ENCODE data around the gene SMYD3. TPM values are rescaled to one million over a fixed set of nuclear protein-coding genes. Genes with fewer than 3 reads are reported as not detected.
A peak's percentile ranks its signal among the peaks of the same experiment; 100 is the strongest.

SMYD3 gene
- total RNA-seq, 1 donor = 171 TPM

- Histone ChIP-seq H3K9me3 (ENCODE audit: low read depth, low read length) (no peaks in the 10 kb centered on the region), H3K4me1 (ENCODE audit: insufficient read depth, low read length) (peaks cover 22% of the 10 kb centered on the region), H3K27ac (ENCODE audit: low read depth, low read length) (no peak overlapping the region), H3K27me3 (ENCODE audit: insufficient read depth, low read length) (no peaks in the 10 kb centered on the region), H3K36me3 (ENCODE audit: insufficient read depth, low read length) (no peaks in the 10 kb centered on the region), H2AFZ (ENCODE audit: low read length) (no peak overlapping the region), H3K79me2 (ENCODE audit: insufficient read depth, low read length) (no peaks in the 10 kb centered on the region), H3K4me2 (ENCODE audit: insufficient read depth, low read length) (no peak overlapping the region), H4K20me1 (ENCODE audit: insufficient read depth, low read length) (peaks cover 5% of the 10 kb centered on the region), H3K4me3 (ENCODE audit: insufficient read depth, low read length) (no peak overlapping the region)
- no peak for DNase-seq (ENCODE audit: insufficient read length, low spot score, missing footprints)
- TF ChIP-seq, protein P1, sequence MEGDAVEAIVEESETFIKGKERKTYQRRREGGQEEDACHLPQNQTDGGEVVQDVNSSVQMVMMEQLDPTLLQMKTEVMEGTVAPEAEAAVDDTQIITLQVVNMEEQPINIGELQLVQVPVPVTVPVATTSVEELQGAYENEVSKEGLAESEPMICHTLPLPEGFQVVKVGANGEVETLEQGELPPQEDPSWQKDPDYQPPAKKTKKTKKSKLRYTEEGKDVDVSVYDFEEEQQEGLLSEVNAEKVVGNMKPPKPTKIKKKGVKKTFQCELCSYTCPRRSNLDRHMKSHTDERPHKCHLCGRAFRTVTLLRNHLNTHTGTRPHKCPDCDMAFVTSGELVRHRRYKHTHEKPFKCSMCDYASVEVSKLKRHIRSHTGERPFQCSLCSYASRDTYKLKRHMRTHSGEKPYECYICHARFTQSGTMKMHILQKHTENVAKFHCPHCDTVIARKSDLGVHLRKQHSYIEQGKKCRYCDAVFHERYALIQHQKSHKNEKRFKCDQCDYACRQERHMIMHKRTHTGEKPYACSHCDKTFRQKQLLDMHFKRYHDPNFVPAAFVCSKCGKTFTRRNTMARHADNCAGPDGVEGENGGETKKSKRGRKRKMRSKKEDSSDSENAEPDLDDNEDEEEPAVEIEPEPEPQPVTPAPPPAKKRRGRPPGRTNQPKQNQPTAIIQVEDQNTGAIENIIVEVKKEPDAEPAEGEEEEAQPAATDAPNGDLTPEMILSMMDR (IDR thresholded peaks at IDR 0.05; ENCODE audit: extremely low read depth, low read depth, low read length) = no peak
Observed at GRCh38 chr1:245987997-245988392, 519.1 kb downstream of the SMYD3 start.

GRCh38 chr1:245987577-245987976, 519.5 kb downstream of the SMYD3 start:
- Histone ChIP-seq H3K36me3 (ENCODE audit: insufficient read depth, low read length) (no peaks in the 10 kb centered on the region), H3K4me1 (ENCODE audit: insufficient read depth, low read length) (peaks cover 22% of the 10 kb centered on the region), H4K20me1 (ENCODE audit: insufficient read depth, low read length) (peaks cover 5% of the 10 kb centered on the region), H3K27me3 (ENCODE audit: insufficient read depth, low read length) (no peaks in the 10 kb centered on the region), H3K9me3 (ENCODE audit: low read depth, low read length) (no peaks in the 10 kb centered on the region), H3K79me2 (ENCODE audit: insufficient read depth, low read length) (no peaks in the 10 kb centered on the region), H2AFZ (ENCODE audit: low read length) (no peak overlapping the region), H3K4me3 (ENCODE audit: insufficient read depth, low read length) (no peak overlapping the region), H3K27ac (ENCODE audit: low read depth, low read length) (no peak overlapping the region), H3K4me2 (ENCODE audit: insufficient read depth, low read length) (no peak overlapping the region)
- TF ChIP-seq, protein P1 (IDR thresholded peaks at IDR 0.05; ENCODE audit: extremely low read depth, low read depth, low read length) = no peak
- DNase-seq (ENCODE audit: insufficient read length, low spot score, missing footprints) = no peak

DNA sequence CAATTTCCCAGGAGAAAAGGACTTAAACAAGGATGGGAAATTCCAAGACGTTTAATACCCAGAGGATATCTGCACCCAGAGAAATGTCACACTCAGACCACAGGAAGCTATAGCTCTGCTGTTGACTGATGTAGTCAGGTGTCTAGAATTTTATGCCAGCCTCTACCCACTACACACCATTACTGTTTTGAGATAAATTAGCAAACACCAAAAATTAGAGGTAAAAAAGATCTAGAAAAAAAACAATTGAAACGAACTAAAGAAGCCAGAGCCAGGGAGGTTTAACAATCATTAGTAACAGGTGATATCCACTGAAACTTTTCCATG, 519.9 kb downstream of the SMYD3 start:
- Histone ChIP-seq H3K4me3 (ENCODE audit: insufficient read depth, low read length) (no peak overlapping the region), H3K27ac (ENCODE audit: low read depth, low read length) (peak overlapping the region; percentile 72), H3K4me2 (ENCODE audit: insufficient read depth, low read length) (peak overlapping the region; percentile 75), H3K9me3 (ENCODE audit: low read depth, low read length) (no peaks in the 10 kb centered on the region), H3K36me3 (ENCODE audit: insufficient read depth, low read length) (no peaks in the 10 kb centered on the region), H3K27me3 (ENCODE audit: insufficient read depth, low read length) (no peaks in the 10 kb centered on the region), H2AFZ (ENCODE audit: low read length) (no peak overlapping the region), H3K79me2 (ENCODE audit: insufficient read depth, low read length) (no peaks in the 10 kb centered on the region), H4K20me1 (ENCODE audit: insufficient read depth, low read length) (peaks cover 5% of the 10 kb centered on the region), H3K4me1 (ENCODE audit: insufficient read depth, low read length) (peaks cover 22% of the 10 kb centered on the region)
- TF ChIP-seq, protein P1 (IDR thresholded peaks at IDR 0.05; ENCODE audit: extremely low read depth, low read depth, low read length) = no peak
- no peak for DNase-seq (ENCODE audit: insufficient read length, low spot score, missing footprints)

DNA sequence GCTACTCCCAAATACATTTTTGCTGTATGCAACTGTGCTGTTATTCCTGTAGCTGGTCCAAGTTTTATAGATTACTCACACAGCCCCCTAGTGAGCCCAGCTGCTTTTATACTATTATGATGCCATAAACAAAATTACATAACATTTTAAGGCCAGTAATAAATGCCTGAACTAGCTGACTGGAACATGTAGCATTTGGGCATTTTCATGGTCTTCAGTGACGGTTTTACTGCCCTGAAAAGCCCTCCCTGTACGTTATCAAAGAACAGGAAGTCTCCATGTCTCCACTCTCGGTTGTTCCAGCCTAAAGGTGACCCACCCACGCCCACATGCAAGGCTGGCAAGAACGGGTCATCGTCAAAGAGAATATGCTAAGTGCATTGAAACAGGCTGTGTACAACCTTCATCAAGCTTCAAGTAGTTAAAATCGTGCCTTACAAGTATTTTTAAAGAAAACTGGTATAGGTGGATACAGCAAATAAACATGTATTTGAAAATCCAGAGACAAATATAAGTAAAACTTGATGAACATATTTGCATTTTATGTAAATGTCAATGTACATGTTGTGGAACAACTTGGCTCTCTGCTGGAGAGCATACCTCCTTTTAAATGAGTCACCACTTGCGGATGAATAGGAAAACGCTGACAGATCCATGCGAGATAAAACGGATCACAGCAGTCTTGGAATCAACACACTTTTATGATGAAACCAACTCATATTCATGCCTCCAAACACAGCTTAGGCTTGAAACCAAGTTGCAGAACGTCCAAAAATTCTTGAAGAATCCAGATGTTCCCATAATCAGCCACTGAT, 520.5 kb downstream of the SMYD3 start:
- H3K9me3 ChIP-seq (ENCODE audit: low read depth, low read length) = no peaks in the 10 kb centered on the region
- peaks cover 5% of the 10 kb centered on the region for H4K20me1 ChIP-seq (ENCODE audit: insufficient read depth, low read length)
- H3K27ac ChIP-seq (ENCODE audit: low read depth, low read length) = peak overlapping the region; percentile 72
- peak overlapping the region; percentile 75 for H3K4me2 ChIP-seq (ENCODE audit: insufficient read depth, low read length)
- H3K27me3 ChIP-seq (ENCODE audit: insufficient read depth, low read length) = no peaks in the 10 kb centered on the region
- H2AFZ ChIP-seq (ENCODE audit: low read length) = no peak overlapping the region
- no peaks in the 10 kb centered on the region for H3K79me2 ChIP-seq (ENCODE audit: insufficient read depth, low read length)
- H3K4me1 ChIP-seq (ENCODE audit: insufficient read depth, low read length) = peaks cover 22% of the 10 kb centered on the region
- DNase-seq (ENCODE audit: insufficient read length, low spot score, missing footprints) = peak; percentile 69
- TF ChIP-seq, protein P1 (IDR thresholded peaks at IDR 0.05; ENCODE audit: extremely low read depth, low read depth, low read length) = no peak
- H3K4me3 ChIP-seq (ENCODE audit: insufficient read depth, low read length) = peak overlapping the region; percentile 45
- no peaks in the 10 kb centered on the region for H3K36me3 ChIP-seq (ENCODE audit: insufficient read depth, low read length)
